ENCODE results near the gene KCNC3. TPM values are rescaled to one million over a fixed set of nuclear protein-coding genes. Genes with fewer than 3 reads are reported as not detected.

Gene KCNC3
- total and polyA plus RNA-seq, 2 experiments from 2014 or later = 1.3 to 3.4 TPM

GRCh38 chr19:50376166-50377050 lies 47.2 kb upstream of the KCNC3 start, which contains the start of gene NR1H2:
Gene NR1H2, plus strand, starts transcription at chr19:50376457. Its CDS starts 1,149 bp downstream, at chr19:50377606.
- peaks cover 4% of the 10 kb centered on the region for H4K20me1 ChIP-seq (replicated peaks; ENCODE audit: insufficient read depth)
- Mint-ChIP-seq H3K4me3 (peak within 1 kb of the TSS; percentile 99), H3K27me3 (ENCODE audit: insufficient read depth, low read depth, poor library complexity) (peaks cover 16% of the 10 kb centered on the region), H3K4me1 (peaks cover 2% of the 10 kb centered on the region; the same call in 1 of the 3 replicates), H3K9me3 (peaks cover 2% of the 10 kb centered on the region; the same call in 1 of the 3 replicates), H3K36me3 (ENCODE audit: low read depth) (peaks cover 34% of the 10 kb centered on the region), H3K27ac (peak within 1 kb of the TSS; percentile 100)
- peak within 1 kb of the TSS; percentile 49; the same call in 1 of the 2 replicates for H2AFZ ChIP-seq
- H3K27ac ChIP-seq (ENCODE audit: low read depth) = peak within 1 kb of the TSS; percentile 98
- peak; percentile 99 for DNase-seq (ENCODE audit: low spot score)
- H3K4me3 ChIP-seq = peak within 1 kb of the TSS; percentile 87
- H3K4me2 ChIP-seq = peak within 1 kb of the TSS; percentile 73
- peaks cover 9% of the 10 kb centered on the region; the same call in 1 of the 2 replicates for H3K36me3 ChIP-seq (ENCODE audit: insufficient read depth)
- 0 out of 2 replicates have a peak, but pooled peaks cover 3% of the 10 kb centered on the region for H3K4me1 ChIP-seq (ENCODE audit: insufficient read depth)
- TF ChIP-seq CTCF (conservative IDR thresholded peaks at IDR 0.05; ENCODE audit: low read depth in 2 of 2) (no peak), ZNF114 (CRISPR knock-in tag; IDR thresholded peaks at IDR 0.05) (no peak), STAT1 (IDR thresholded peaks at IDR 0.05; ENCODE audit: unreplicated experiment) (no peak), POLR2AphosphoS5 (IDR thresholded peaks at IDR 0.05; ENCODE audit: low read depth) (peak; percentile 63), ZNF331 (CRISPR knock-in tag; IDR thresholded peaks at IDR 0.05; ENCODE audit: low read depth) (no peak), CREB1 (CRISPR knock-in tag; IDR thresholded peaks at IDR 0.05; ENCODE audit: low read depth) (peak; percentile 94), ETS1 (IDR thresholded peaks at IDR 0.05) (peak; percentile 89), ZNF462 (CRISPR knock-in tag; IDR thresholded peaks at IDR 0.05) (no peak), REST (IDR thresholded peaks at IDR 0.05; ENCODE audit: unreplicated experiment) (no peak), NANOG (IDR thresholded peaks at IDR 0.05; ENCODE audit: borderline replicate concordance) (no peak), JUNB (IDR thresholded peaks at IDR 0.05; ENCODE audit: unreplicated experiment) (no peak), EZH2phosphoT487 (IDR thresholded peaks at IDR 0.05; ENCODE audit: unreplicated experiment) (no peak), EZH2 (IDR thresholded peaks at IDR 0.05; ENCODE audit: low read depth, unreplicated experiment) (no peak)
- H3K9me2 ChIP-seq (ENCODE audit: insufficient read depth) = no peaks in the 10 kb centered on the region
- no peaks in the 10 kb centered on the region for H3K27me3 ChIP-seq (ENCODE audit: insufficient read depth)
- peak; percentile 92 for ATAC-seq
- H3F3A ChIP-seq (replicated peaks; ENCODE audit: low read depth) = 0 out of 2 replicates have a peak, but pooled peaks cover 11% of the 10 kb centered on the region
- H3K79me2 ChIP-seq (replicated peaks; ENCODE audit: insufficient read depth) = no peaks in the 10 kb centered on the region
